IPS-NIHi7 (cell line): ENCODE results near the gene ME3.
"Not testable (repeated sequence)": the region's sequence is repeated elsewhere in the genome, so short reads cannot be mapped to it uniquely, and the experiment has no call there.

Experiments
- DNase-seq: peaks from one replicate; pipeline ENCODE4 v3.0.0; 2012; ENCODE audit warnings: mixed read lengths; ENCODE audit errors: extremely low spot score

ME3 gene

GRCh38 chr11:86663761-86664160 lies 8.7 kb downstream of the ME3 start:
- no peak for DNase-seq

GRCh38 chr11:86663291-86663690 lies 9.1 kb downstream of the ME3 start:
- DNase-seq, result no peak

GRCh38 chr11:86660736-86661135 lies 11.7 kb downstream of the ME3 start:
- DNase-seq, result no peak

GRCh38 chr11:86660088-86660487 lies 12.3 kb downstream of the ME3 start:
- no peak for DNase-seq

- no peak for DNase-seq
These were observed 13.9 kb downstream of the ME3 start for GRCh38 chr11:86658534-86658933.

GRCh38 chr11:86645212-86645611 lies 27.2 kb downstream of the ME3 start:
- not testable (repeated sequence) for DNase-seq

- no peak for DNase-seq
These were observed 28.1 kb downstream of the ME3 start for GRCh38 chr11:86644291-86644690.

- DNase-seq, result no peak
These were observed 30.7 kb downstream of the ME3 start for GRCh38 chr11:86641537-86642261.

GRCh38 chr11:86639137-86639536 lies 33.3 kb downstream of the ME3 start:
- DNase-seq, result no peak

- DNase-seq, result no peak
These were observed 33.7 kb downstream of the ME3 start for GRCh38 chr11:86638673-86639072.

- DNase-seq, result no peak
These were observed 34.4 kb downstream of the ME3 start for GRCh38 chr11:86637988-86638387.

GRCh38 chr11:86636275-86636674 lies 36.1 kb downstream of the ME3 start:
- no peak for DNase-seq

- peak; percentile 80 for DNase-seq
These were observed 39.7 kb downstream of the ME3 start for GRCh38 chr11:86632499-86633269.

GRCh38 chr11:86630229-86630981 lies 42.0 kb downstream of the ME3 start:
- no peak for DNase-seq

- DNase-seq, result no peak
These were observed 43.2 kb downstream of the ME3 start for GRCh38 chr11:86629045-86629706.

GRCh38 chr11:86627776-86628455 lies 44.5 kb downstream of the ME3 start:
- no peak for DNase-seq

GRCh38 chr11:86625981-86626380 lies 46.4 kb downstream of the ME3 start:
- no peak for DNase-seq

GRCh38 chr11:86625544-86625943 lies 46.9 kb downstream of the ME3 start:
- DNase-seq, result no peak

- no peak for DNase-seq
These were observed 48.0 kb downstream of the ME3 start for GRCh38 chr11:86624366-86624765.

GRCh38 chr11:86623736-86624135 lies 48.7 kb downstream of the ME3 start:
- DNase-seq, result no peak

GRCh38 chr11:86623041-86623621 lies 49.3 kb downstream of the ME3 start:
- no peak for DNase-seq
